ENCODE results near the gene MIOX. TPM values are rescaled to one million over a fixed set of nuclear protein-coding genes. Genes with fewer than 3 reads are reported as not detected.
A peak's percentile ranks its signal among the peaks of the same experiment; 100 is the strongest.

MIOX gene
- total RNA-seq, 1 experiment from 2014 or later, result 1.4 TPM

GRCh38 chr22:50525858-50526107 lies 39.1 kb downstream of the MIOX start:
- H3K23me2 ChIP-seq (ENCODE audit: insufficient read length, low read depth, low read length, poor library complexity, severe bottlenecking), result peaks cover 8% of the 10 kb centered on the region
- H3K4ac ChIP-seq (ENCODE audit: low read depth, low read length), result no peak overlapping the region
- Mint-ChIP-seq H3K4me1 (peaks cover 11 to 15% of the 10 kb centered on the region in 2 experiments), H3K27ac (no peak overlapping the region), H3K4me3 (peak overlapping the region; percentile 82 to 88), H3K27me3 (ENCODE audit: low read depth) (peaks cover 40% of the 10 kb centered on the region), H3K9me3 (no peaks in the 10 kb centered on the region; a peak in 1 of 5 replicates), H3K36me3 (ENCODE audit: insufficient read depth in 1 of 3, low read depth in 3 of 3) (peaks cover 2 to 24% (median 18%) of the 10 kb centered on the region in 3 experiments; a peak in 5 of 7 replicates)
- no peak for DNase-seq
- no peaks in the 10 kb centered on the region for H3K79me1 ChIP-seq (ENCODE audit: insufficient read depth, low read depth, low read length, poor library complexity, severe bottlenecking)
- no peak for TF ChIP-seq CTCF (conservative IDR thresholded peaks at IDR 0.05)
- no peak overlapping the region for H3T11ph ChIP-seq (ENCODE audit: low read length)
- no peak overlapping the region for H3K23ac ChIP-seq (ENCODE audit: insufficient read length, low read depth, low read length)
- no peak overlapping the region for H3K56ac ChIP-seq (ENCODE audit: insufficient read length, low read depth, low read length)
- H3K4me2 ChIP-seq (ENCODE audit: insufficient read depth, insufficient read length, low read length), result peak overlapping the region; percentile 70
- peaks cover 25% of the 10 kb centered on the region; the same call in 1 of the 2 replicates for H3K27me3 ChIP-seq (ENCODE audit: insufficient read depth, low read length)
- no peak overlapping the region for H4K8ac ChIP-seq (replicated peaks; ENCODE audit: insufficient read length, low read depth, low read length)
- H4K5ac ChIP-seq (ENCODE audit: insufficient read length, low read depth, low read length), result no peak overlapping the region
- no peak overlapping the region for H2BK20ac ChIP-seq (ENCODE audit: low read depth, low read length, poor library complexity, severe bottlenecking)
- H4K20me1 ChIP-seq (ENCODE audit: control insufficient read depth, insufficient read depth, insufficient read length), result no peaks in the 10 kb centered on the region
- no peak overlapping the region for H3K27ac ChIP-seq (ENCODE audit: insufficient read length, low read depth, low read length)
- no peaks in the 10 kb centered on the region for H3K79me2 ChIP-seq (ENCODE audit: insufficient read depth, low read length)
- H3K14ac ChIP-seq (ENCODE audit: insufficient read depth, low read length), result peak overlapping the region; percentile 18; the same call in 1 of the 2 replicates
- H2BK120ac ChIP-seq (ENCODE audit: low read depth, low read length, poor library complexity, severe bottlenecking), result no peak overlapping the region
- H3K18ac ChIP-seq (ENCODE audit: insufficient read length, low read depth, low read length), result no peak overlapping the region
- H2BK5ac ChIP-seq (ENCODE audit: insufficient read length, low read length), result no peak overlapping the region
- H2AFZ ChIP-seq (ENCODE audit: low read length), result no peak overlapping the region
- H2AK5ac ChIP-seq (ENCODE audit: insufficient read length, low read length), result no peak overlapping the region
- no peak overlapping the region for H2BK15ac ChIP-seq (ENCODE audit: low read depth, low read length)
- H3K9me3 ChIP-seq (ENCODE audit: control insufficient read depth, low read depth, low read length), result no peaks in the 10 kb centered on the region
- no CpG with 5 or more reads among the region's 33 CpGs for WGBS (ENCODE audit: extremely low coverage, insufficient read length, low lambda C conversion rate)
- peaks cover 3% of the 10 kb centered on the region; the same call in 1 of the 2 replicates for H3K4me1 ChIP-seq (ENCODE audit: insufficient read depth, low read length)
- H4K91ac ChIP-seq (ENCODE audit: insufficient read length, low read depth, low read length), result no peak overlapping the region
- no peak overlapping the region for H2BK12ac ChIP-seq (ENCODE audit: insufficient read length, low read depth, low read length)
- H3K9ac ChIP-seq (ENCODE audit: extremely low read depth, insufficient read length, low read length), result no peak overlapping the region

Measured in H9 (cell line).